OCI-M2 (cell line): ENCODE data around the gene SOWAHA.
"Not testable (repeated sequence)": the region's sequence is repeated elsewhere in the genome, so short reads cannot be mapped to it uniquely, and the experiment has no call there.

Experiments used
- DNase-seq: peaks from one replicate; lab custom pipeline; 2025; ENCODE audit not compliant: unreplicated experiment; lab: John Stamatoyannopoulos, UW

SOWAHA gene

GRCh38 chr5:132849347-132849746, 36.2 kb downstream of the SOWAHA start:
- DNase-seq: no peak

- DNase-seq: no peak
Measured at GRCh38 chr5:132850066-132850465, 37.0 kb downstream of the SOWAHA start.

GRCh38 chr5:132853323-132853722, 40.2 kb downstream of the SOWAHA start:
- no peak for DNase-seq

GRCh38 chr5:132853790-132854189, 40.7 kb downstream of the SOWAHA start:
- no peak for DNase-seq

- DNase-seq: no peak
Measured at GRCh38 chr5:132854301-132854700, 41.2 kb downstream of the SOWAHA start.

- DNase-seq: not testable (repeated sequence)
Measured at GRCh38 chr5:132854992-132855391, 41.9 kb downstream of the SOWAHA start.

GRCh38 chr5:132856011-132856410, 42.9 kb downstream of the SOWAHA start:
- no peak for DNase-seq

GRCh38 chr5:132859889-132860437, 46.9 kb downstream of the SOWAHA start:
- no peak for DNase-seq

- DNase-seq: no peak
Measured at GRCh38 chr5:132860742-132861141, 47.6 kb downstream of the SOWAHA start.

- DNase-seq: no peak
Measured at GRCh38 chr5:132865668-132866341, 52.7 kb downstream of the SOWAHA start.
